Esophagus muscularis mucosa (tissue), 4 donors: ENCODE measurements around the gene SIGLECL1.

ENCODE experiments used
- EP300 ChIP-seq: sonication (generic); formaldehyde crosslinking; IDR thresholded peaks from one replicate; pipeline ENCODE4 v1.6.1; 2017; ENCODE audit warnings: antibody characterized with exemption
- POLR2A ChIP-seq: fragments of 450-650 bp; IDR thresholded peaks from one replicate; pipeline ENCODE4 v1.6.1; 2017; ENCODE audit warnings: antibody characterized with exemption, moderate library complexity, mild to moderate bottlenecking, low read depth
- POLR2AphosphoS5 ChIP-seq, 2 donors: sonication (generic); formaldehyde crosslinking; IDR thresholded peaks; one replicate each; pipeline ENCODE4 v1.6.1; 2017; ENCODE audit warnings: antibody characterized with exemption in 2 of 2
- TF ChIP-seq, protein P1 (sequence below), 3 experiments: fragments of 200-600 bp in 2 of 3; fragments of 450-650 bp in 1 of 3; sonication (generic) in 2 of 3; IDR thresholded peaks; one replicate each; pipeline ENCODE4 v1.5.1; 2017 to 2019; ENCODE audit warnings: antibody characterized with exemption in 3 of 3, mild to moderate bottlenecking in 2 of 3, moderate library complexity in 1 of 3

- TF ChIP-seq, protein P1, sequence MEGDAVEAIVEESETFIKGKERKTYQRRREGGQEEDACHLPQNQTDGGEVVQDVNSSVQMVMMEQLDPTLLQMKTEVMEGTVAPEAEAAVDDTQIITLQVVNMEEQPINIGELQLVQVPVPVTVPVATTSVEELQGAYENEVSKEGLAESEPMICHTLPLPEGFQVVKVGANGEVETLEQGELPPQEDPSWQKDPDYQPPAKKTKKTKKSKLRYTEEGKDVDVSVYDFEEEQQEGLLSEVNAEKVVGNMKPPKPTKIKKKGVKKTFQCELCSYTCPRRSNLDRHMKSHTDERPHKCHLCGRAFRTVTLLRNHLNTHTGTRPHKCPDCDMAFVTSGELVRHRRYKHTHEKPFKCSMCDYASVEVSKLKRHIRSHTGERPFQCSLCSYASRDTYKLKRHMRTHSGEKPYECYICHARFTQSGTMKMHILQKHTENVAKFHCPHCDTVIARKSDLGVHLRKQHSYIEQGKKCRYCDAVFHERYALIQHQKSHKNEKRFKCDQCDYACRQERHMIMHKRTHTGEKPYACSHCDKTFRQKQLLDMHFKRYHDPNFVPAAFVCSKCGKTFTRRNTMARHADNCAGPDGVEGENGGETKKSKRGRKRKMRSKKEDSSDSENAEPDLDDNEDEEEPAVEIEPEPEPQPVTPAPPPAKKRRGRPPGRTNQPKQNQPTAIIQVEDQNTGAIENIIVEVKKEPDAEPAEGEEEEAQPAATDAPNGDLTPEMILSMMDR (IDR thresholded peaks at IDR 0.05): no peak
- TF ChIP-seq POLR2AphosphoS5 (IDR thresholded peaks at IDR 0.05): no peak
- TF ChIP-seq POLR2A: no peak
- TF ChIP-seq EP300: no peak
These were observed 7.8 kb upstream of the SIGLECL1 start for GRCh38 chr19:51242881-51243630.
